Pancreas (tissue), 10 donors: ENCODE results near the gene PTGFRN. TPM values are rescaled to one million over a fixed set of nuclear protein-coding genes. Genes with fewer than 3 reads are reported as not detected.

Source experiments
- ATAC-seq, 4 donors: fragments of 200-7000 bp; cut with Tn5 transposase; one replicate each; pipeline versions ENCODE4 v1.8.0 to v1.9.1; 2020; ENCODE audit warnings: mild to moderate bottlenecking in 4 of 4, moderate library complexity in 4 of 4
- DNase-seq, 6 donors: peaks; one replicate each; pipeline ENCODE4 v3.0.0-alpha.2; 2020
- FAIRE-seq: peaks from 2 replicates; lab custom pipeline; 2012; peaks lifted over from hg19 to GRCh38; lab: Jason Lieb, UNC
- H3K27ac ChIP-seq, 4 donors: fragments of 200-600 bp; sonication (generic); 1 replicate in 3 of 4; 2 replicates in 1 of 4; pipeline versions ENCODE4 v1.5.0 to v1.8.0; 2020
- H3K27me3 ChIP-seq, 4 donors: fragments of 200-600 bp; one replicate each; pipeline ENCODE4 v1.8.0; 2021
- H3K36me3 ChIP-seq, 3 donors: fragments of 200-600 bp; sonication (generic) in 1 of 3; one replicate each; pipeline versions ENCODE4 v1.5.0 to v1.8.0; 2020 to 2021
- H3K4me1 ChIP-seq, 3 donors: fragments of 200-600 bp; one replicate each; pipeline ENCODE4 v1.8.0; 2021
- H3K4me3 ChIP-seq, 4 donors: fragments of 200-600 bp; sonication (generic) in 2 of 4; one replicate each; pipeline versions ENCODE4 v1.5.0 to v1.8.0; 2020 to 2021
- H3K9me3 ChIP-seq, 4 donors: fragments of 200-600 bp; one replicate each; pipeline ENCODE4 v1.8.0; 2021
- WGBS, 2 donors: extraction: QIAGEN DNeasy Blood & Tissue Kit; methylation state at CpG; one replicate each; pipeline ENCODE4 v1.1.7; 2013; 5-methylcytosine and 5-hydroxymethylcytosine counted together
- intact Hi-C, 3 donors: fragments of 100-400 bp; cut with DNase I; formaldehyde crosslinking; loops; one replicate each; pipeline versions ENCODE4 v1.11.1 to v1.14.2; 2022
- polyA plus RNA-seq, 2 donors: library from polyadenylated mRNA; stranded (reverse); fragments of 200-250 nt; gene quantifications; one replicate each; pipeline ENCODE4 v1.2.3, GENCODE V29; 2013
- total RNA-seq, 6 donors: library from RNA; stranded (reverse); fragmentation: NEBNext Ultra II Directional in 4 of 6; extraction: Animal tissue kit (Norgen Biotek cat#: 25700) in 4 of 6; gene quantifications; one replicate each; pipeline versions ENCODE4 v1.2.1 to v1.2.4, GENCODE V29; 2021 to 2023
- TF ChIP-seq, protein P1 (sequence below), 4 donors: fragments of 200-600 bp; sonication (generic) in 3 of 4; IDR thresholded peaks; one replicate each; pipeline versions ENCODE4 v1.5.0 to v1.8.0; 2021; ENCODE audit warnings: antibody characterized with exemption in 4 of 4
- donor health status: healthy with polysubstance abuse.
- donor health status: DM: no; HTN: no; CAD: no; lungs with moderate emphysema.
- donor health status: DM: no; HTN: no; CAD: no.
- donor health status: control.
- donor health status: control.
- donor health status: Bipolar disorder and iron deficiency.
- donor health status: DM: yes; HTN: yes; CAD: no.
- donor health status: DM: no; HTN: no; CAD: no.
- donor health status: DM: no; HTN: no; CAD: no.
- donor health status: DM: yes; HTN: yes; CAD: no.

PTGFRN gene
- total and polyA plus RNA-seq, 8 donors = 9.9 to 62.0 (median 21.3) TPM

DNA sequence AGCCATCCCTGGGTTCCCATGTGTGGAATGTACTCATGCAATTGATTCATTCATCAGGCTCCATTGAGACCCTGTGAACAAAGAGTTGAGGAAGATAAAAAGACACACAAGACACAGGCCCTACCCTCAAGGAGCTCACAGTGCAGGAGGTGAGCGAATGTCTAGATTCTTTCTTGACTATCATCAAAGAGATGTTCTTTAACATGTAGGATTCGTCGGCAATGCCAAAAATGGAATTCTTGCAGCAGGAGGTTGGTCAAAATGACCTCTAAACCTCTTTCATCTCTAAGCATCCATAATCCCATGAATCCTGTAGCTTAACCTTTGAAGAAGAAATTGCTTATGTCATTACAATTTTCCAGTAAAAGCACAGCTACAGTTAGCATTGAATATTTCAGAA is 122.5 kb downstream of the PTGFRN start:
- intact Hi-C loops = no loop called here
- ATAC-seq = no peak
- no peak overlapping the region for H3K4me3 ChIP-seq
- H3K4me1 ChIP-seq = no peaks in the 10 kb centered on the region
- no peaks in the 10 kb centered on the region for H3K9me3 ChIP-seq
- no peaks in the 10 kb centered on the region for H3K27me3 ChIP-seq
- no peak for FAIRE-seq
- 95 to 98% methylated on average over 3 of the region's 3 CpGs for WGBS, 2 donors
- H3K36me3 ChIP-seq = no peaks in the 10 kb centered on the region
- DNase-seq = no peak
- TF ChIP-seq, protein P1, sequence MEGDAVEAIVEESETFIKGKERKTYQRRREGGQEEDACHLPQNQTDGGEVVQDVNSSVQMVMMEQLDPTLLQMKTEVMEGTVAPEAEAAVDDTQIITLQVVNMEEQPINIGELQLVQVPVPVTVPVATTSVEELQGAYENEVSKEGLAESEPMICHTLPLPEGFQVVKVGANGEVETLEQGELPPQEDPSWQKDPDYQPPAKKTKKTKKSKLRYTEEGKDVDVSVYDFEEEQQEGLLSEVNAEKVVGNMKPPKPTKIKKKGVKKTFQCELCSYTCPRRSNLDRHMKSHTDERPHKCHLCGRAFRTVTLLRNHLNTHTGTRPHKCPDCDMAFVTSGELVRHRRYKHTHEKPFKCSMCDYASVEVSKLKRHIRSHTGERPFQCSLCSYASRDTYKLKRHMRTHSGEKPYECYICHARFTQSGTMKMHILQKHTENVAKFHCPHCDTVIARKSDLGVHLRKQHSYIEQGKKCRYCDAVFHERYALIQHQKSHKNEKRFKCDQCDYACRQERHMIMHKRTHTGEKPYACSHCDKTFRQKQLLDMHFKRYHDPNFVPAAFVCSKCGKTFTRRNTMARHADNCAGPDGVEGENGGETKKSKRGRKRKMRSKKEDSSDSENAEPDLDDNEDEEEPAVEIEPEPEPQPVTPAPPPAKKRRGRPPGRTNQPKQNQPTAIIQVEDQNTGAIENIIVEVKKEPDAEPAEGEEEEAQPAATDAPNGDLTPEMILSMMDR (IDR thresholded peaks at IDR 0.05) = no peak
- no peak overlapping the region for H3K27ac ChIP-seq

DNA sequence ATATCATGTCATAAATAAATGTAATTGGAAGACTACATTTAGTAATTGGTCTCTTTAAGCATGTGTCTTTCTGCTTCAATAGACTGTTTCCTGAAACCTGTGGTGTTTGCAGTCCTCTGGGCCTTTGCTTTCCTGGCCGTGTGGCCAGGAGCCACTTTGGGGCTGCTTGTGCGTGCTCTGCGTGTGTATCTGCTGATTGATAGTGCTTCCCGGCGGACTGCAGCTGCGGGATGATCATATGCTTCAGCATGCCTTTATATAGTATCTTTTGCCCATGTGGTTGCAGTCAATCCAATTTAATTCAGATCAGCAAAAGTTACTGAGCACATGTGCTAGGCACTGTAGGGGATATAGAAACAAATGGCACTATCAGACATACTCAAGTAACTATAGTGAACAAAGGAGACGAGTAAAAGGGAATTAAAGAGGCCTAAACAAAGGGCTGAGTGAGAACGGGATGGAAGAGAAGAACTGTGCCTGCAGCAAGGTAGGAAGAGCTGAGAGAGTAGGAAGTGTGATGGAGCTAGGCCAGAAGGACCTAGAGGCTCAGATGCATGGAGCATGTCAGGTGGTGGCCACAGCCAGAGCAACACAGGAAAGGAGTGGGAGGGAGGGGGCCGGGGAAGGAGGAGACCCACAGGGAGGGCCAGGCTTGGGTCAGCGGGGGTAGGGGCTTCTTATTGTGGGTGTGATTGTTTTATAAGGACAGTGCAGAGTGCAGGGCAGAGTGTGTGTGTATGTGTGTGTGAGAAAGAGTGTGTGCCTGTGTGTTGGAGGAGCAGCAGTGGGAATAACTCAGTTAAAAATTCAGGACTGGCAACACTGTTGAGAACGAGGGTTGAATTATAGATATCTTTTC is 123.2 kb downstream of the PTGFRN start:
- DNase-seq = no peak
- no peak for FAIRE-seq
- no peaks in the 10 kb centered on the region for H3K9me3 ChIP-seq
- no peak overlapping the region for H3K27ac ChIP-seq
- H3K4me3 ChIP-seq = no peak overlapping the region
- intact Hi-C loops = no loop called here
- TF ChIP-seq, protein P1 (IDR thresholded peaks at IDR 0.05) = no peak
- WGBS, 2 donors = 82 to 88% methylated on average over 11 of the region's 11 CpGs
- no peak for ATAC-seq
- no peaks in the 10 kb centered on the region for H3K36me3 ChIP-seq
- H3K27me3 ChIP-seq = no peaks in the 10 kb centered on the region
- H3K4me1 ChIP-seq = no peaks in the 10 kb centered on the region

DNA sequence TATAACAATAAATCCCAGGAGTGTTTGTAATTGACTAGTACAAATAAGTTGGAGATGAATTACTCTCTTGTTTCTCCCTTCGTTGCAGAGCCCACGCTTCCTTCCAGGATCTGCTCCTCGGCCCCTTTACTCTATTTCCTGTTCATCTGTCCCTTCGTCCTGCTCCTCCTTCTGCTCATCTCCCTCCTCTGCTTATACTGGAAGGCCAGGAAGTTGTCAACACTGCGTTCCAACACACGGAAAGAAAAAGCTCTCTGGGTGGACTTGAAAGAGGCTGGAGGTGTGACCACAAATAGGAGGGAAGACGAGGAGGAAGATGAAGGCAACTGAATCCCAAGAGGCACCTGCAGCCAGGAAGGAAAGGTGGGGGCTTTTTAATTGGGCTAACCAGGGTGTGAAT is 124.1 kb downstream of the PTGFRN start:
- TF ChIP-seq, protein P1 (IDR thresholded peaks at IDR 0.05) = no peak
- ATAC-seq = no peak
- Histone ChIP-seq H3K36me3 (no peaks in the 10 kb centered on the region), H3K27ac (no peak overlapping the region), H3K9me3 (no peaks in the 10 kb centered on the region), H3K27me3 (no peaks in the 10 kb centered on the region), H3K4me3 (no peak overlapping the region), H3K4me1 (no peaks in the 10 kb centered on the region)
- WGBS, 2 donors = 85 to 86% methylated on average over 7 of the region's 7 CpGs
- no peak for FAIRE-seq
- intact Hi-C loops = no loop called here
- DNase-seq = no peak

DNA sequence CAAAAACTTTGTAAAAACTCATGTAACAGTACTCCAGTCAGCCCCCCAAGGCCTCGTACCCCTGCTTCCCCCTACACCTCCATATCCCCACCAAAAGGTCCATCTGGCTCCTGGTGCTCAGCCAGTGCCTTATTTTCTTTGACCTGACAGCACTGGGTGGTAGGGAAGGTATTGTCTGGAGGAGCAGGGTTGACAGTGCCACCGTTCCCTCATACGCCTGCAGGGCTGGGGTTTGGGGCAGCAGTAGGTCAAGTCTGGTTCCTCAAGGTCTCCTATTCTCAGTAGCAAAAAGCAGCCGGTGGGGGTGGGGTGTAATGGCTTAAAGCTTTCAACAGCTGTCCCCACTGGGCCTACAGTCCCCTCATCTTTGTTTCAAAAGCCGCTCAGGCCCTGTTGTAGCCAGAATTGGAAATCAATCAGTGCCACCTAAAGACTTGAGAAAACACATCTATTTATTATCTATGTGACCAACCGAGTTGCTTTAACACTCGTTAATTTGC is 125.1 kb downstream of the PTGFRN start:
- TF ChIP-seq, protein P1 (IDR thresholded peaks at IDR 0.05) = no peak
- 88 to 91% methylated on average over 7 of the region's 7 CpGs for WGBS, 2 donors

DNA sequence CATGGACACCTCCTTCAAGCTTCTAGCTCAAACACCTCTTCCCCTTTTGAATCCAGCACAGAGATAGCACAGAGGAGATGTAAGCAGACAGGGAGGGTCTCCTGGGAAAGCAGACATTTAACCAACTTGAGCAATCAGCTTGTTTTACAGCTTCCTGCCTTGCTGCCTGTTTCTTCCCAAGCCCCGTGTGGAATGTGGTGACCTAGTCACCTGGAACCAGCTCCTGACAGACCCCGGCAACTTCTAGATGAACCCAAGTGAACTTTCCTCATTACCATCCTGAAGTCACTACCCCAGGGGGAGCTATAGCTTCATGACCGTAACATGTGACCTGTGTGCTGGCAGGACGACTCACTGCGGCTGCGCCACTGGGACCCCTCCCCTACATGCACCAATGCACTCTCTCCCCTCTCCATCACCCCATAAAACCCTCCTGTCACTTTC is 126.3 kb downstream of the PTGFRN start:
- Histone ChIP-seq H3K36me3 (no peaks in the 10 kb centered on the region), H3K27me3 (no peaks in the 10 kb centered on the region), H3K4me1 (no peaks in the 10 kb centered on the region), H3K4me3 (no peak overlapping the region), H3K9me3 (no peaks in the 10 kb centered on the region), H3K27ac (no peak overlapping the region)
- FAIRE-seq = no peak
- DNase-seq = no peak
- WGBS, 2 donors = 90 to 94% methylated on average over 6 of the region's 6 CpGs
- ATAC-seq = no peak
- TF ChIP-seq, protein P1 (IDR thresholded peaks at IDR 0.05) = no peak
- intact Hi-C loops = no loop called here

More for the DNA sequence above, 125.1 kb downstream of the PTGFRN start:
- intact Hi-C loops = no loop called here
- H3K36me3 ChIP-seq = no peaks in the 10 kb centered on the region
- no peaks in the 10 kb centered on the region for H3K9me3 ChIP-seq
- no peaks in the 10 kb centered on the region for H3K4me1 ChIP-seq
- ATAC-seq (no peak), DNase-seq (no peak), FAIRE-seq (no peak)
- H3K27ac ChIP-seq = no peak overlapping the region
- no peaks in the 10 kb centered on the region for H3K27me3 ChIP-seq
- no peak overlapping the region for H3K4me3 ChIP-seq
